Spleen (tissue), 11 donors: ENCODE results near the gene ADAM10. TPM values are rescaled to one million over a fixed set of nuclear protein-coding genes. Genes with fewer than 3 reads are reported as not detected.

Experiments used
- DNase-seq: peaks from one replicate; pipeline ENCODE4 v3.0.0-alpha.2; 2020
- H3K27ac ChIP-seq, 8 donors: fragments of 200-600 bp; sonication (generic) in 7 of 8; 1 replicate in 4 of 8; 2 replicates in 4 of 8; pipeline versions ENCODE4 v1.5.0 to v1.8.0; 2016 to 2021; ENCODE audit warnings: inconsistent platforms in 4 of 8, mild to moderate bottlenecking in 4 of 8, moderate library complexity in 1 of 8
- H3K27me3 ChIP-seq, 7 donors: fragments of 200-600 bp; sonication (generic) in 6 of 7; replicated peaks in 1 of 7; 1 replicate in 4 of 7; 2 replicates in 3 of 7; pipeline versions ENCODE4 v1.5.0 to v1.8.0; 2016 to 2021; ENCODE audit warnings: inconsistent platforms in 3 of 7, mild to moderate bottlenecking in 1 of 7
- H3K36me3 ChIP-seq, 6 donors: fragments of 200-600 bp; sonication (generic) in 5 of 6; 1 replicate in 4 of 6; 2 replicates in 2 of 6; pipeline versions ENCODE4 v1.5.0 to v1.8.0; 2016 to 2021; ENCODE audit warnings: inconsistent platforms in 2 of 6
- H3K4me1 ChIP-seq, 6 donors: fragments of 200-600 bp; sonication (generic) in 5 of 6; 1 replicate in 3 of 6; 2 replicates in 3 of 6; pipeline versions ENCODE4 v1.5.0 to v1.8.0; 2016 to 2021; ENCODE audit warnings: inconsistent platforms in 3 of 6
- H3K4me3 ChIP-seq, 8 donors: fragments of 200-600 bp; sonication (generic) in 7 of 8; 1 replicate in 4 of 8; 2 replicates in 4 of 8; pipeline versions ENCODE4 v1.5.0 to v1.8.0; 2016 to 2021; ENCODE audit warnings: inconsistent platforms in 4 of 8, mild to moderate bottlenecking in 4 of 8, moderate library complexity in 2 of 8
- H3K9me3 ChIP-seq, 8 donors: fragments of 200-600 bp; sonication (generic) in 7 of 8; 1 replicate in 4 of 8; 2 replicates in 4 of 8; pipeline versions ENCODE4 v1.5.0 to v1.8.0; 2016 to 2021; ENCODE audit warnings: inconsistent platforms in 4 of 8
- CTCF ChIP-seq, 11 experiments: fragments of 200-600 bp in 7 of 11; fragments of 450-650 bp in 4 of 11; sonication (generic) in 4 of 11; IDR thresholded peaks in 8 of 11; conservative IDR thresholded peaks in 3 of 11; 1 replicate in 7 of 11; 2 replicates in 4 of 11; pipeline versions ENCODE4 v1.4.0 to v1.8.0; 2016 to 2021; ENCODE audit warnings: antibody characterized with exemption in 11 of 11, inconsistent platforms in 4 of 11, mild to moderate bottlenecking in 1 of 11
- POLR2A ChIP-seq, 3 donors: fragments of 450-650 bp; IDR thresholded peaks; one replicate each; pipeline ENCODE4 v1.5.1; 2017; ENCODE audit warnings: antibody characterized with exemption in 3 of 3, mild to moderate bottlenecking in 1 of 3
- POLR2AphosphoS5 ChIP-seq, 3 donors: sonication (generic); formaldehyde crosslinking; IDR thresholded peaks; one replicate each; pipeline ENCODE4 v1.5.1; 2017; ENCODE audit warnings: antibody characterized with exemption in 3 of 3
- WGBS, 5 donors: extraction: QIAGEN DNeasy Blood & Tissue Kit in 3 of 5; methylation state at CpG; one replicate each; pipeline versions ENCODE4 v1.1.5 to v1.1.7; 2013 to 2018; 5-methylcytosine and 5-hydroxymethylcytosine counted together
- intact Hi-C: fragments of 100-400 bp; cut with DNase I; formaldehyde crosslinking; loops from one replicate; pipeline ENCODE4 v1.15.0; 2023; ENCODE audit warnings: low total_unique reads
- polyA plus RNA-seq, 3 donors: library from polyadenylated mRNA; stranded (reverse); fragments of 200-250 nt; gene quantifications; one replicate each; pipeline ENCODE4 v1.2.1, GENCODE V29; 2013
- total RNA-seq, 7 donors: library from RNA; depleted of rRNA in 3 of 7; stranded (reverse); fragments of >200 nt in 3 of 7; fragmentation: NEBNext Ultra II Directional in 4 of 7; extraction: Animal tissue kit (Norgen Biotek cat#: 25700) in 4 of 7; gene quantifications; one replicate each; pipeline versions ENCODE4 v1.1.0 to v1.2.1, GENCODE V29; 2016 to 2021
- donor health status: healthy with polysubstance abuse.
- donor health status: DM: no; HTN: no; CAD: no; lungs with moderate emphysema.
- donor health status: DM: no; HTN: no; CAD: no.
- donor health status: Bipolar disorder and iron deficiency.
- donor health status: healthy.
- donor health status: DM: no; HTN: no; CAD: no.
- donor health status: DM: yes; HTN: yes; CAD: no.

Gene ADAM10
- total and polyA plus RNA-seq, 10 donors = 7.6 to 205 (median 123) TPM

- TF ChIP-seq CTCF (IDR thresholded peaks at IDR 0.05 in 8 of 11, conservative IDR thresholded peaks at IDR 0.05 in 3 of 11) (no peak), POLR2A (IDR thresholded peaks at IDR 0.05) (no peak), POLR2AphosphoS5 (IDR thresholded peaks at IDR 0.05) (no peak)
- no peaks in the 10 kb centered on the region for H3K9me3 ChIP-seq
- 88 to 96% (median 94%) methylated on average over 3 of the region's 3 CpGs for WGBS, 5 donors
- H3K27ac ChIP-seq = no peak overlapping the region
- no peak for DNase-seq
- H3K4me1 ChIP-seq = peaks cover under 1 to 36% (median 19%) of the 10 kb centered on the region in 6 donors
- no peak overlapping the region for H3K4me3 ChIP-seq
- H3K27me3 ChIP-seq = no peaks in the 10 kb centered on the region
- peaks cover 0 to 20% (median 2%) of the 10 kb centered on the region in 6 donors for H3K36me3 ChIP-seq
- intact Hi-C loops = no loop called here
These were observed 65.3 kb downstream of the ADAM10 start for GRCh38 chr15:58684036-58684710.

- TF ChIP-seq CTCF (IDR thresholded peaks at IDR 0.05 in 8 of 11, conservative IDR thresholded peaks at IDR 0.05 in 3 of 11) (no peak), POLR2A (IDR thresholded peaks at IDR 0.05) (no peak), POLR2AphosphoS5 (IDR thresholded peaks at IDR 0.05) (no peak)
- no peaks in the 10 kb centered on the region for H3K27me3 ChIP-seq
- H3K36me3 ChIP-seq = peaks cover 0 to 28% (median 5%) of the 10 kb centered on the region in 6 donors
- peaks cover 0 to 52% (median 24%) of the 10 kb centered on the region in 6 donors for H3K4me1 ChIP-seq
- no peak overlapping the region for H3K27ac ChIP-seq
- intact Hi-C loops = no loop called here
- WGBS, 5 donors = 72 to 81% (median 75%) methylated on average over 2 of the region's 2 CpGs
- no peak overlapping the region for H3K4me3 ChIP-seq
- no peaks in the 10 kb centered on the region for H3K9me3 ChIP-seq
- DNase-seq = no peak
These were observed 67.3 kb downstream of the ADAM10 start for GRCh38 chr15:58682234-58682633.

DNA sequence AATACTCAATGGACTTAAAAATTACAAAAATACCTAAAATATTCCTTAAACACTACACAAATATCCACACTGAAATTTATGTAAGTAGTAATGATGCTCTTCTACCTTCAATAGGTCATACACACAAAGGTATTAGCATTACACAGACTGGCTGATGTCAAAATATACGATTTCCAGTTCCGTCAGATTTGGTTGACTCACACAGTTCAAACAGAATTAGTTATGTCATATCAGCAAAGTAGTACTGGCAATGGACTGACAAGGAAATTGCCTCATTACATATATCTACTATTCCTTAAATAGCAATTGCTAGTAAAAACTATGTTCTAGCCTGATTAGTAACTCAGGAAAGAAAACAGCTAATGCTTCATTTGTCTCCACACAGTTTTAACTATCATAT, 70.8 kb downstream of the ADAM10 start:
- WGBS, 5 donors = 47 to 83% (median 60%) methylated on average over 2 of the region's 2 CpGs
- no peak for TF ChIP-seq POLR2AphosphoS5 (IDR thresholded peaks at IDR 0.05)
- intact Hi-C loops = no loop called here
- Histone ChIP-seq H3K4me1 (peaks cover 0 to 43% (median 19%) of the 10 kb centered on the region in 6 donors), H3K36me3 (peaks cover 0 to 55% (median 10%) of the 10 kb centered on the region in 6 donors), H3K27me3 (no peaks in the 10 kb centered on the region), H3K9me3 (no peaks in the 10 kb centered on the region), H3K27ac (no peak overlapping the region), H3K4me3 (no peak overlapping the region)
- no peak for DNase-seq

DNA sequence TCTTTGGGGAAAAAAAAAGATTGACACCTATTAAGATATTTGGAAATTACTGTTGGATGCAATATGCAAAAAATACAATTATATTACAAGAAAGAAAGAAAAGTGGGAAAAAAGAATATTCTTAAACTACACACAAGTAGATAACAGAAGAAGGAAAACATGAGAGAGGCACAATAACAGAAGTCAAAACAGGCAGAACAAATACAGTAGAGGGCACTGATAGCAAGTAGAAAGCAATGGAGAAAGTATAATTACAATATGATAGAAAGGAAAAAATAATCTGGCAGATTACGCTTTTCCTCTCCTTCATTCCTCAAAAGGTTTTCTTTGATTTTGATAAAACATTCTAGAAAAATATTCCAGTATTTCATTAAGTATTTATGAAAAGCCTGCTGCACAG, 72.1 kb downstream of the ADAM10 start:
- peaks cover 0 to 38% (median 18%) of the 10 kb centered on the region in 6 donors for H3K4me1 ChIP-seq
- H3K9me3 ChIP-seq = no peaks in the 10 kb centered on the region
- H3K4me3 ChIP-seq = no peak overlapping the region
- DNase-seq = no peak
- no peak for TF ChIP-seq POLR2A (IDR thresholded peaks at IDR 0.05)
- TF ChIP-seq POLR2AphosphoS5 (IDR thresholded peaks at IDR 0.05) = no peak
- no peak for TF ChIP-seq CTCF (IDR thresholded peaks at IDR 0.05 in 8 of 11, conservative IDR thresholded peaks at IDR 0.05 in 3 of 11)
- 84 to 96% (median 93%) methylated on average over 1 of the region's 1 CpG for WGBS, 5 donors
- H3K27ac ChIP-seq = no peak overlapping the region
- peaks cover 0 to 55% (median 10%) of the 10 kb centered on the region in 6 donors for H3K36me3 ChIP-seq
- intact Hi-C loops = no loop called here
- H3K27me3 ChIP-seq = no peaks in the 10 kb centered on the region
